BE2C (cell line): ENCODE results near the gene EYS.
A peak's percentile ranks its signal among the peaks of the same experiment; 100 is the strongest.

Source experiments
- DNase-seq: peaks from one replicate; pipeline ENCODE4 v3.0.0-alpha.2; 2020
- H3K27me3 ChIP-seq: fragments of 250-450 bp; sonication (Bioruptor Pico); 2 replicates; pipeline ENCODE4 v1.5.1; 2020; ENCODE audit warnings: mild to moderate bottlenecking
- H3K36me3 ChIP-seq: fragments of 250-450 bp; sonication (Bioruptor Pico); 2 replicates; pipeline ENCODE4 v1.5.1; 2020; ENCODE audit warnings: mild to moderate bottlenecking
- H3K4me1 ChIP-seq: fragments of 250-450 bp; sonication (Bioruptor Pico); 2 replicates; pipeline ENCODE4 v1.5.1; 2020
- H3K4me3 ChIP-seq: 2 replicates; pipeline ENCODE4 v1.5.1; 2011; ENCODE audit warnings: low read depth, low read length
- H3K9me3 ChIP-seq: fragments of 250-450 bp; sonication (Bioruptor Pico); 2 replicates; pipeline ENCODE4 v1.5.1; 2020
- CTCF ChIP-seq: IDR thresholded peaks from 2 replicates; pipeline ENCODE4 v1.5.1; 2012; ENCODE audit warnings: mild to moderate bottlenecking, low read depth, low read length

Gene EYS

GRCh38 chr6:64847396-64847795 is 859.6 kb downstream of the EYS start:
- H3K36me3 ChIP-seq, result no peaks in the 10 kb centered on the region
- H3K4me3 ChIP-seq, result no peak overlapping the region
- H3K27me3 ChIP-seq, result no peaks in the 10 kb centered on the region
- H3K4me1 ChIP-seq, result no peaks in the 10 kb centered on the region
- no peaks in the 10 kb centered on the region for H3K9me3 ChIP-seq
- TF ChIP-seq CTCF, result no peak
- no peak for DNase-seq

- Histone ChIP-seq H3K27me3 (no peaks in the 10 kb centered on the region), H3K4me1 (no peaks in the 10 kb centered on the region; the same call in 1 of the 2 replicates), H3K9me3 (no peaks in the 10 kb centered on the region), H3K4me3 (no peak overlapping the region), H3K36me3 (no peaks in the 10 kb centered on the region)
- TF ChIP-seq CTCF, result peak; percentile 39
- no peak for DNase-seq
These were observed 868.3 kb downstream of the EYS start for GRCh38 chr6:64838726-64839125.

GRCh38 chr6:64831680-64832079 is 875.3 kb downstream of the EYS start:
- Histone ChIP-seq H3K36me3 (no peaks in the 10 kb centered on the region), H3K4me3 (no peak overlapping the region), H3K9me3 (no peaks in the 10 kb centered on the region), H3K4me1 (no peaks in the 10 kb centered on the region), H3K27me3 (no peaks in the 10 kb centered on the region)
- DNase-seq, result no peak
- TF ChIP-seq CTCF, result no peak

- Histone ChIP-seq H3K4me3 (no peak overlapping the region), H3K4me1 (peaks cover 20% of the 10 kb centered on the region), H3K9me3 (no peaks in the 10 kb centered on the region), H3K36me3 (no peaks in the 10 kb centered on the region), H3K27me3 (no peaks in the 10 kb centered on the region)
- no peak for DNase-seq
- no peak for TF ChIP-seq CTCF
These were observed 889.5 kb downstream of the EYS start for GRCh38 chr6:64817525-64817924.

GRCh38 chr6:64815718-64816117 is 891.3 kb downstream of the EYS start:
- no peak overlapping the region for H3K4me3 ChIP-seq
- H3K9me3 ChIP-seq, result no peaks in the 10 kb centered on the region
- no peak for TF ChIP-seq CTCF
- no peaks in the 10 kb centered on the region for H3K27me3 ChIP-seq
- peaks cover 20% of the 10 kb centered on the region for H3K4me1 ChIP-seq
- no peak for DNase-seq
- no peaks in the 10 kb centered on the region for H3K36me3 ChIP-seq

- TF ChIP-seq CTCF, result no peak
- no peak for DNase-seq
- Histone ChIP-seq H3K4me3 (no peak overlapping the region), H3K4me1 (peaks cover 20% of the 10 kb centered on the region), H3K36me3 (no peaks in the 10 kb centered on the region), H3K9me3 (no peaks in the 10 kb centered on the region), H3K27me3 (no peaks in the 10 kb centered on the region)
These were observed 894.9 kb downstream of the EYS start for GRCh38 chr6:64812138-64812537.
